ENCODE results near the gene TSPYL4.

TSPYL4 gene

DNA sequence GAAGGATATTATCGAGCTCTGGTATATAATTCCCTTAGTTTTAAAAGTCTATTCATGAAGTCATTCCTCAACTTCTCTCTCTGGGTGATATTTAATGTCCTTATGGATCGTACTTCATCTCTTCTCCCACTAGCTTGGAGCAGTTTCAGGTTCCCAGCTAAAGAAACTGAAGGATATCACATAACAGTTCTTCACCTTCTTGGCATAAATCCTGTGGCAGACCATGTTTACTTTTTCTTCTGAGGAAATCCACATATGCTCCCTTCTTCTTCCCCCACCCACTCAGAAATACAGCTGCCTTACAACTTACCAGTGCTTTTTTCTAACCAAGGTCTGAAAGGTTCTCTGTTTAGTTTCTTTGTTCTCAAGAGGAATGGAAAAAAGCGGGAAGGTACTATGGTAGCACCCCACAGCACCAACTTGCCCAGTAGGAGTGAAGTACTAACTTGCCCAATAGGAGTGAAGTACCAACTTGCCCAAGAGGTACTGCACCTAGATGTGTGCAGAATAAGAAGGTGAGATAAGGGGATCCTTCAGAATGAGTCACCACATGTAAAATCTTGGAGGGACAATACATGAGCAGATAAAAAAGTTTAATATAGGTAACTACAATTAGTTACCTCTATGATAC, 53.1 kb downstream of the TSPYL4 start:
- TF ChIP-seq, protein P1, sequence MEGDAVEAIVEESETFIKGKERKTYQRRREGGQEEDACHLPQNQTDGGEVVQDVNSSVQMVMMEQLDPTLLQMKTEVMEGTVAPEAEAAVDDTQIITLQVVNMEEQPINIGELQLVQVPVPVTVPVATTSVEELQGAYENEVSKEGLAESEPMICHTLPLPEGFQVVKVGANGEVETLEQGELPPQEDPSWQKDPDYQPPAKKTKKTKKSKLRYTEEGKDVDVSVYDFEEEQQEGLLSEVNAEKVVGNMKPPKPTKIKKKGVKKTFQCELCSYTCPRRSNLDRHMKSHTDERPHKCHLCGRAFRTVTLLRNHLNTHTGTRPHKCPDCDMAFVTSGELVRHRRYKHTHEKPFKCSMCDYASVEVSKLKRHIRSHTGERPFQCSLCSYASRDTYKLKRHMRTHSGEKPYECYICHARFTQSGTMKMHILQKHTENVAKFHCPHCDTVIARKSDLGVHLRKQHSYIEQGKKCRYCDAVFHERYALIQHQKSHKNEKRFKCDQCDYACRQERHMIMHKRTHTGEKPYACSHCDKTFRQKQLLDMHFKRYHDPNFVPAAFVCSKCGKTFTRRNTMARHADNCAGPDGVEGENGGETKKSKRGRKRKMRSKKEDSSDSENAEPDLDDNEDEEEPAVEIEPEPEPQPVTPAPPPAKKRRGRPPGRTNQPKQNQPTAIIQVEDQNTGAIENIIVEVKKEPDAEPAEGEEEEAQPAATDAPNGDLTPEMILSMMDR (IDR thresholded peaks at IDR 0.05; ENCODE audit: control insufficient read depth, insufficient read depth, low read depth, low read length, missing control alignments) = no peak
- no peak for DNase-seq (ENCODE audit: low read depth)
- no peak overlapping the region for H3K4me3 ChIP-seq (ENCODE audit: control insufficient read depth, low read depth, low read length)

Data from AG09309 (cell line).